HS-5 (cell line): ENCODE data around the gene PDYN.
A peak's percentile ranks its signal among the peaks of the same experiment; 100 is the strongest.
"Not testable (repeated sequence)": the region's sequence is repeated elsewhere in the genome, so short reads cannot be mapped to it uniquely, and the experiment has no call there.

Experiments used
- DNase-seq: peaks from one replicate; pipeline ENCODE4 v3.0.0-alpha.2; 2012; ENCODE audit warnings: low read depth

Gene PDYN

DNA sequence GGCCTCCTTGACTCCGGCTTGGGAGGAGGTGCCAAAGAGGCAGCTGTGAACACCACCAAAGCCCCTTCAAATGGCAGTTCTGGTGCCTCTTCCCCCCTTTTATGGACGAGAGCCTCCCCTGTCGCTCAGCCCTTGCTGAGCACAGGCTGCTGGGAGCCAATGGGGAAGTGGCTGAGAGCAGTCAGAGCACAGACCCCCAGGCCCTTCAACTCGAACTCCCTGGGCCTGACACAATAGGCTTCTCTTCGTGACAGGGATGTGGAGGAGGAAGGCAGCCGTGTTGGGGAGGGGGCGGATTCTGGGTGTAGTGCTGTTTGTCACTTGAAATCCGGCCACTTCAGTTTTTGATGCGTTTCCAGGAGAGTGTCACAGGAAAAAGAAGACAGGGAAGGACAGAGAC lies at the start of gene PDYN:
TSS of gene PDYN (minus strand) at position 73 of the 400 bp plus-strand sequence. CDS start 10,974 bp downstream, outside the sequence.
- DNase-seq, result no peak

DNA sequence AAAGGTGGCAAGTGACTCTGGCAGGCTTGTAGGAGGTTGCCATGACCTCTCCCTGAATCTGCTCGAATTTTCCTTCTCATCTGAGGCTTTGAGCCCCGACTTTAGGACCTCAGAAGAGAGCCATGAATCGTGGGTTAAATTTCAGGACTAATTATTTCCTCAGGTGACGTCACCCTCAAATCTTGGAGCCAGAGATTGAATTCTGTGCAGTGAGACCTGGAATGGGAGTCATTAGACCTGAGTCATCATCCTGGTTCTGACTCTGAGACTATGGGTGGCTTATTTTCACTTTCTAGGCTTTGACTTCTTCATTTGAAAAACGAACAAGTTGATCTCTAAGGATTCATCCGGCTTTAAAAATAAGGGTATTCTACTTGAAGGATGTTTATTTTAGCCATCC lies 48.5 kb upstream of the PDYN start:
- DNase-seq, result peak; percentile 58

DNA sequence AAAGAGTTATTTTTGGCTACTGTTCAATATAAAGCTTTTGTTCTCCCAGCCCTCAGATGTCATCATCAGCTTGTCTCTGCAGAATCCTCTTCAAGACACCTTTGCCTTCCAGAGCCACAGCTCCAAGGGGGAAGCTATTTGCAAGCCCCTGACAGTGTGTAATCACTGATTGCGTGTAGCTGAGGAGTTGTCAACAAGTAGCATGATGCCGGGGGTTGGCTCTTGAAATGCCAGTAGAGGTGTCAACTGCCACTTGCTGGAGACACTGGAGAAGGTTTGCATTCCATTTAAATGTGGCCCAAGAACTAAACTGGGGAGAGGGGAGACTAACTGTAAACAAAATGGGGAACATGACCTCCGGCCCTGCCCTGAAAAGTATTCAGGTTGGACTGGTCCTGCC lies 44.3 kb upstream of the PDYN start:
- DNase-seq, result no peak

DNA sequence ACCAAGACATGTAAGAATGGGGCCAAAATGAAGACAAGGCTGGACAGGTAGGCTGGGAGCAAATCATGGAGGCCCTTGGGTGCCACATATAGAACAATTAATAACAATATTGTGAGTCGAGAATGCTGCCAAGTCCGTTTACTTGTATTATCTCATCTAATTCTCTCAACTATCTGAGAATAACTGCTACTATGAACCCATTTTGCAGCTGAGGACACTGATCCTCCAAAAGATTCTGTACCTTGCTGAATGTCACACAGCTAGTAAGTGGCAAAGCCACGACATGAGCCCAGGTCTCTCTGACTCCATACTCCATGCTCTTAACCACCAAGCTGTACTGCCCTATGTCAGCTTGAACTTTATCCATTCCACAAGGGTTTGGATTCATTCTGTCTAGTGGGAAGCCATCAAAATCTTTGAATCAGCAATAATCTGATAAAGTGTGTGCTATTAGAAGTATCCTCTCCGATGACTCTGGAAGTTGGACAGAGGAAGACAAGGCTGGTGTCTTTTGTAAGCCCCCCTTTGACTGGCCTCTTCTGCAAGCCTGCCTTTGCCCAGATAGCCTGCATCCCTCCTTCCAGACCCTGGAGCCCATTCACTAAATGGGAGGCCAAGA lies 43.5 kb upstream of the PDYN start:
- DNase-seq, result no peak

DNA sequence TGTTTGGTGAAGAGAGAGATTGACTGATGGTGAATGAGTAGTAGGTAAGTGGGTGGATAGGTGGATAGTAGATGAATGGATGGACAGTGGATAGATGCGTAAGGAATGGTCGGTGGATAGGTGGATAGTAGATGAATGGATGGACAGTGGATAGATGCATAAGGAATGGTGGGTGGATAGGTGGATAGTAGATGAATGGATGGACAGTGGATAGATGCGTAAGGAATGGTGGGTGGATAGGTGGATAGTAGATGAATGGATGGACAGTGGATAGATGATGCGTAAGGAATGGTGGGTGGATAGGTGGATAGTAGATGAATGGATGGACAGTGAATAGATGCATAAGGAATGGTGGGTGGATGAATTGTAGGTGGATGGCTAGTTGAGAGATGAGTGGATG lies 42.5 kb upstream of the PDYN start:
- not testable (repeated sequence) for DNase-seq

DNA sequence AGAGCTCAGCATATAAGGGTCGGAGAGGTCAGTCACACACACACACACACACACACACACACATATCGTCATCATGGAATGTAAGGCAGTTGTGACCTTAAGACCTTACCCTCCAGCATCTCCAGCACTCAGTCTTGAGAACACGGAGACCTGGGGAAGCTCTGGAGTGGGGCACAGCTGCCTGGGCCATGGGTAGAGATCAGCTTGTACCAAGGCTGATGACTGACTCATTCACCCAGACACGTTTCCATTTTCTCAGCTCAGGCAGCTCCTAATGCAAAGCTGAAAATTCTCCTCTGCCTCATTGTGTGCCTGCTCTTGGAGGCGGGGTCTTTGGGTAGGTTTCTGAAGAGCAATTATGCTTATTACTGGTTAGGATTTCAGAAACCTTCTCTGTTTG lies 38.3 kb upstream of the PDYN start:
- DNase-seq, result no peak

DNA sequence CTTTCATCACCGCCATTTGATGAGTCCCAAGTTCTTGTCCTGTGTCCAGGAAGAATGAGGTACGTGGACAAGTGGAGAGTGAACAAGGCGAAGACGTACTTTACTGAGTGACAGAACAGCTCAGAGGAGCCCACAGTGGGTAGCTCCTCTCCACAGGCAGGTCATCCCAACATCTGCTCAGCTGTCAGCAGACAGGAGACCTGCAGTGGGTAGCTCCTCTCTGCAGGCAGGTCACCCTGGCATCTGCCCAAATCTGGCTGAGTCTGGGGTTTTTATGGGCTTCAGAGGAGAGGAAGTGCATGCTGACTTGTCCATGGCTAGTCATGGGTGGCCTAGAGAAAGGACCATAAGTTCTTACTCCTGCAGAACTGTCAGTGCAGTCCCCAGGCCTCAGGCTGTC lies 32.7 kb upstream of the PDYN start:
- no peak for DNase-seq

DNA sequence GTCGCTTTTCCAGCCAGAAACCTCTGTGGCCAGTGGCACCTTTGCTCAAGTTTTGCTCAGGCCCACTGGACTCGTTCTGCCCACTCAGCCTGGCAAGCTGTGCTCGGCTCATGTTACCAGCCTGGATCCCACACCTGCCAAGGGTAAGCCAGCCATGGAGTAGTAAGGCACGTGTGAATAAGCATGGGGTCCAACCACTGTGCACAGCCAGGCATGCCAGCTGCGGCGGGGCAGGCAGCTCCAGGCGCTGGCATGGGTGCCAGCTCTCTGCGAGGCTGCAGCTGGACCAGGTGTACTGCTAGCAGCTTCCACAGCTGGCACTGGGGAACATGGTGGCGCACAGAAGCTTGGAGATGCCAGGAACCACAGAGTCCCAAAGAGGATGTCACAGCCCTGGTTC lies 32.1 kb upstream of the PDYN start:
- DNase-seq, result no peak

DNA sequence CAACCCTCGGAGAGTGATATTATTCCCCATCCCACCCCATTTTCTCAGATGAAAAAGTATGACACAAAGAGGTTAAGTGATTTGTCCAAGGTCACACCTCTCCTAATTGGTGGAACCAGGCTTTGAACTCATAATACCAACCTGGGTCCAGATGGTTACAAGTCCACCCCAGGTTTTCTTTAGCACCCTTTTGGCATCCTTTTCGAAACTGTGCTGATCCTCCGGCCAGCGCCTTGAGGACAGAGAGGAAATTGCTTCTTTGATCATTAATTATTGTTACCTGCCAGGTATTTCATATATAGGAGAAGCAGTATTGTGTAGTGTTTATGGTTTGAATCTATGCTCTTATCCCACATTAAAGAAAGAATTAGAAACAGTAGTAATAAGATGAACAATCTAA lies 29.3 kb upstream of the PDYN start:
- DNase-seq, result no peak

DNA sequence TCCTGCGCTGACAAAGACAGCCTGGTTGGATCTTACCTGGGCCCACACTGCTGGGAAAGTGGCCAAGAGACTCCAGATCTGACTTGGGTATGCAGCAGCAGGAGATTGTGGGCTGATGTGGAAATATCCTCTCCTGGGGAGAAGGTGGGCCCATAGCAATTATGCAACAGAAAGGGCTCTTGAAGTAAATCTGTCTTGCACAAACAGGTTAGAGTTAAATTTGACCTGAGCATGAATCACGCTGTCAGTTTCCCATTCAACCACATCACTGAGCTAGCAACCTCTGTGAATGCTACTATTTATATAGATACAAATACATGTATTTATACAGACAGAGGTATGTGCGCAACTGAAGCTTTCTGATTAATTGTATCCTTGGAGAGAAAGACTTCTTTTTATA lies 28.3 kb upstream of the PDYN start:
- DNase-seq, result no peak

DNA sequence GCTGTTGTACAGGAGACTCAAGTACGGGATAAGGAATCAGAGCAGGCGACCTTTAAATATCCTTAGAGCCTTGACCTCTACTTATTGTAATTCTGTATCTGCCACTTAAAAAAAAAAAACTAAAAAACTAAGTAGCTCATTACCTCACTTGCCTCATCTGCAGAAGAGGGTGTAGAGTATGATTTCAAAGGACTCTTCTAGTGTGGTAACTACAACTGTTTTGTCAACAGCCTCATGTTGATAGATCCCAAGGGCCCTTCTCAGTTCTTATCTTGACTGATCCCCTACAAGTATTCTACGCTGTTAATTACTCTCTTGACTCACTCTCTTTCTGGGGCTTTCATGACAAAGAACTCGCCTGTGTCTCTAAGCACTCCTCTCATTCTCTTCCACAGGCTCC lies 16.7 kb upstream of the PDYN start:
- DNase-seq, result no peak

DNA sequence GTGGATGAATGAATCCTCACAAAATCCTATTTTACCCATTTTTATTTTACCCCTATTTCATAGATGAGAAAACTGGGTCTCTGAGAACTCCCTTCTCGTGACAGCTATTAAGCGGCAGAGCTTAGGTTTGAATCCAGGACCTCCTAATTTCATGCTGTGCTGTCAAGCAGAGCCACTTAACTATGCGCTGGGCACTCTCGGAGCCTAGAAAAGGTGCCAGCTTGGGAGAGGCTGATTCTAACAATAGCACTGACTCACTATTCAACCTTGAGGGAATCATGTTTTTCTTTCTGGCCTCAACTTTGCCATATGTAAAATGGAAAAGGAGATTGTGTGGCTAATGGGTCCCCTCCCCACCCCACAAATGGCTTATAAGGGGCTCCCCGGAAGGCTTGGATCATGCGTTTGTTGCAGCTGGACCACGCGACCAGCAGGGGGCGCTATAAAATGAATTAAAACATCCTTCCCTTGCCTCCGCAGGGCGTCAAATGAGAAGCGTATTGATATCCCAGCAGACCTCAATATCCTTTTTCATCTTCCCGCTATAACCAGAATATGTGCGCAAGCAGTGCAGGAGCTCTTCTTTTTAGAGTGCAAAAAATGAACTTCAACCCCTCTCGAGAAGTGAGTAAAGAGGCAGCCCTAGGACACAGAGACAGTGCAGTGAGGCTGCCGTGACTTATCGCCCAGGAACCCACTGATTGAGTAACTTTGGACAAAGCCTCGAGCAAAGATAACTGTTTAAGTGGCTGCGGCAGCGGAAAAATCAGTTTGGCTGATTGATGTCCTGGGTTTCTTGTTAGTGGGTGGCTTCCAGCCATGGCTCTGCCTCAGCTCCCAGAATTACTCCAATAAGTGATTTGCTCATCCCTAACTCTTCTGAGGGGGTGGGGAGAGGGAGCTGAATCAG lies 12.8 kb upstream of the PDYN start:
- no peak for DNase-seq

DNA sequence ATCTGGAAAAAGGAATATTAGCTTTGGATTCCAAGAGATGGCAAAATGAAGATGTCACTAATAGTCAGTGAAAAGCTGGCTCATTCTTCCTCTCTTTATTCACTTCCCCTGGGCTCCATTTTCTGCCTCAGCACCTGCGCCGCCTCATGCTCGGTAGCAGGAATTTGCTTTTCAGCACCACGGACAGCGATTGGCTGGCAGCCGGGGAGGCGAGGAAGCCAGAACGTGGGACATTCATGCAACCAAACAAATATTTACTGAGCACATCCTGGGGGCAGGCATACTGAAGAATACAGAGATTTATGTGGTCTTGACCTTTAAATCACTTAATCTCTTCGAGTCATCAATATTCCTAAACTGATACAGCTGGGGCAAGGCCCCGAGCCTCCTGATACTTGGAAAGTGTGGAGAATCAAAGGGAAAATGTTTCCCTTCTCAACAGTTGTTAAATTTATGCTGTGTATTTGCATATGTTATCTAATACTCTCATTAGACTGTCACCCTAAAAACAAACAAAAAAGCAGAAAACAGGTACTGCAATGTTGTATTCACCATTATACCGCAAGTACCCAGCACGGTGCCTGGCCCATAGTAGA lies 12.1 kb upstream of the PDYN start:
- no peak for DNase-seq

DNA sequence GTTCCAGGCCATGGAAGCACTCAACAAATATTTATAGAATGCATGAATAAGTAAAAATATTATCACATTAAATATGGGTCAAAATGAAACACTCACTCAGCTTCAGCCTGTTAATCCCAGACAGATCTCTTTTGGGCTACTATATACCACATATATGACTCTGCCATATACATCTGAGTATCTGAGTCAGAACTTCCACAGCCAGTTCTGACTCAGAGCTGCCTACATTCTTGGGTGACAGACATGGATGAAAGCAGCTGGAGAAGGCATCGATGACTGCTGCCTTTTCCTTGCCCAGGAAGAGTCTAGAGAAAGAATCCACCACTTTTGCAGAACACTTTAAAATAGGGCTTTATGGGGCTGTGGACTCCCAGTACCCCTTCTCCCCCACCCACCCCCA lies 11.5 kb upstream of the PDYN start:
- DNase-seq, result no peak

DNA sequence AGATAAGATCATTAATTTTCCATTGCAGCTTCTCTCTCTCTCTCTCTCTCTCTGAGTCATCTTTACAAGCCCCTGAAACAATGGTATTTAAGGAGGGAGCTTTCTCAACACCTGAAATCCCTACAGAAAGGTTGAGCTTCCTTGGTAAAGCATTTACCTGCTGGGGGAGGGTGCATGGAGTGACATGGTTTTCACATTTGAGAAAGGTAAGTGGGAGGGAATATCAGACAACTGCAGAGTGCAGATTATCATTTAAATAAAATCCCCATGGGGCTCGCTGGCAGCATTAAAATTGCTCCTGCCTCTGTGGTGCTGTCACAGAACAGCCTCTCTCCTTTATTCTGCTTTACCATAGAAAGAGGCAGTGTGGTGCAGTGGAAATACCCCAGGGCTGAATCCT lies 10.3 kb upstream of the PDYN start:
- DNase-seq, result no peak

DNA sequence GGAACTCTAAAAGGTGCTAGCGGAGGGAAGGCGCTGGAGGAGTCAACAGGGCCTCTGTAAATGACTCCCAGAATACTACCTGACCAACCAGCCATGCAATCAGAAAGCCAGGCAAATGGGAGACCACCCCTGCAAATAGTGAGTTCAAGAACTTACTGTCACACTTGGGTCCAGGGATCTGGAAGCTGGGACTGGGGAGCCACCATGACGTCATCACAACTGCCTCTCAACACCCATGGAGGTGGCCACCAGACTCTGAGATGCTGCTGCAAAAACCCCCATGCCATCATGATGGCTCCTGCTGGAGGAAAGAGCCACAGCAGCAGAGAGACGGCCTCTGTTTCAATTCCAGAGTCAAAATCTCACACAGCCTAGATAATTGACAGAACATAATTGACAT lies 8.5 kb upstream of the PDYN start:
- no peak for DNase-seq

DNA sequence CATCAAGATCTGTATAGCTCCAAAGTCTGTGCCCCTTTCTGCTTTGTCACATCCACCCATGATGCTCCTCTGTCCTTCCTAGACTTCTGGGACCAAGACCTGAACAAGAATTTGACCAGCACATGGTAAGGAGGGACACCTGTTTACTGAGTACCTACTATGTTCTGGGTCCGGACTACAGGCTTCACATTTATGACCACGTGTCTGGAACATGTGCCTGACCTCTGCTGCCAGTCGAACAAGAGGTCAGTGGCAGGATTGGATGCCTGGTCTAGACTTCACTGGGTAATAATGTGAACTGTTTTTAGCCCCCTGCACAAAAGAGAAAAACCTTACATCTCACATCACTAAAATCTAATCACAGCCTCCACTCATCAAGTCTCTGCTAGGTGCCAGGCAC lies 7.3 kb upstream of the PDYN start:
- no peak for DNase-seq

DNA sequence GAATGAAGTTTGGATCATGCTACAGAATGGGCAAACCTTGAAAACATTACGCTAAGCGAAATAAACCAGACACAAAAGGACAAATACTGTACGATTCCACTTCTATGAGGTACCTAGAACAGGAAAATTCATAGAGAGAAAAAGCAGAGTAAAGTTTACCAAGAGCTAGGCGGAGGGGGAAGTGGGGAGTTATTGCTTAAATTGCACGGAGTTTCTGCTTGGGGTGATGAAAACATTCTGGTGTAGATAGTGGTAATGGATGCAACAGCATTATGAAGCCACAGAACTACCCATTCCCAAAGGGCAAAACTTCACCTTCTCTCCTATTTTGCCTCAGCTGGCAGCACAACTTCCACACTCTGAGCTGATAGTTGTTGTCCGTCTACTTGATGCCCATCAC lies 6.4 kb upstream of the PDYN start:
- DNase-seq, result no peak

DNA sequence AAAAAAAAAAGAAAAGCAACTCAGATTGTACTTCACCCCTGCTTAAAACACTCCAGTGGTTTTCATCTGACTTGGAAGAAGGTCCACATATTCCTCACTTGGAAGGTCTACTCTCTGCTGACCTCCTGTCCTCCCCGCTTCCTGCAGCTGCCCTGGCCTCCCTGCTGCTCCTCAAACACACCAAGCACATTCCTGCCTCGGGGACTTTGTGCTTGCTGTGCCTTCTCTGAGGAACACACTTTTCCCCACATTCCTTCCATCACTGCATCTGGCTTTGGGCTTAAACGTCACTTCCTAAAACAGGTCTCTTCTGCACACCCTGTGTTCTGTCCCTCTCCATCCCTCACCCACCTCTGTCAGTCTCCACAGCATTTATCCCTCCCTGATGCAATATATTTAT lies 4.9 kb upstream of the PDYN start:
- DNase-seq, result no peak

DNA sequence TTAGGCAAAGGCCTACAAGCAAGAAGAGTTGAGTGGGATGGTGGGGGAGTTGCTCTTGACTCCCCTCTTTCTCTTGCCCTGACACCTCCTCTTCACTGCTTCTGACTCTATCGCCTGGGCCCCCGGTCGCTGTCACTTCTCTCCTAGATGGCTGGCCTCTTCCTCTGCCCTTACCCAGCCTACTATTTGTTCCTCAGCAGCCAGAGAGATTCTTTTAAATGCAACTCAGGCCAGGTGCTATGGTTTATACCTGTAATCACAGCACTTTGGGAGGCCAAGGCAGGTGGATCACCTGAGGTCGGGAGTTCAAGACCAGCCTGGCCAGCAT lies 4.3 kb upstream of the PDYN start:
- DNase-seq, result no peak

DNA sequence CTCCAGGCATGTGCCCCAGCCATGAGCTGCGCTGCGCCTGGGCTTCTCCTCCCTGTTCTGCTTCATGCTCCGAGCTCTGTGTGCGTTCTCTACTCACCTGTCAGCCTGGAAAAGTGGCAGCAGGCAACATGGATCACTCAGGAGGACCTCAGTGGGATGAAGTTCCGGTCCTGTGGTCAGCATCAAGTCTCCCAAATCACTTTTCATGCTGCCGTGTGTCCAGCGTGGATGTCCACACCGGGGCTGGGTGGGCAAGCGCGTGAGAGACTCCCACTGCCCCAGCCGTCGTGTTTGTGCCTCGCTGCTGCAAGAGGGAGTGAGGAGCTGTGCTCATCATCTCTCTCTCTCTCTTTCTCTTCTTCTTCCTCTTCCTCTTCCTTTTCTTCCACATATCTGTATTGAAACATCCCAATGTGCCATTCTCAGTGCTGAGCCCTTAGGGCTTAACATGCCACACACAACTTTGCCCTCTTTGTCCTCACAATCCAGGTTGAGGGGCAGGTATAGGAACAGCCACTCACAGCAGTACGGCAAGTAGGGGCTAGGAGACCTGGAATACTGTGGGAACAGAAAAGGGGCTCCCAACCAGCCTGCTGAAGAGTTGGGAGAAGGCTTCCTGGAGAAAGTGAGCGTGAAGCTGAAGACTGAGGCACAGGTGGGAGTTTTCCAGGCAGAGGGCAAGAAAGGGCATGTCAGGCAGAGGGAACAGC lies 3.8 kb upstream of the PDYN start:
- DNase-seq, result no peak

DNA sequence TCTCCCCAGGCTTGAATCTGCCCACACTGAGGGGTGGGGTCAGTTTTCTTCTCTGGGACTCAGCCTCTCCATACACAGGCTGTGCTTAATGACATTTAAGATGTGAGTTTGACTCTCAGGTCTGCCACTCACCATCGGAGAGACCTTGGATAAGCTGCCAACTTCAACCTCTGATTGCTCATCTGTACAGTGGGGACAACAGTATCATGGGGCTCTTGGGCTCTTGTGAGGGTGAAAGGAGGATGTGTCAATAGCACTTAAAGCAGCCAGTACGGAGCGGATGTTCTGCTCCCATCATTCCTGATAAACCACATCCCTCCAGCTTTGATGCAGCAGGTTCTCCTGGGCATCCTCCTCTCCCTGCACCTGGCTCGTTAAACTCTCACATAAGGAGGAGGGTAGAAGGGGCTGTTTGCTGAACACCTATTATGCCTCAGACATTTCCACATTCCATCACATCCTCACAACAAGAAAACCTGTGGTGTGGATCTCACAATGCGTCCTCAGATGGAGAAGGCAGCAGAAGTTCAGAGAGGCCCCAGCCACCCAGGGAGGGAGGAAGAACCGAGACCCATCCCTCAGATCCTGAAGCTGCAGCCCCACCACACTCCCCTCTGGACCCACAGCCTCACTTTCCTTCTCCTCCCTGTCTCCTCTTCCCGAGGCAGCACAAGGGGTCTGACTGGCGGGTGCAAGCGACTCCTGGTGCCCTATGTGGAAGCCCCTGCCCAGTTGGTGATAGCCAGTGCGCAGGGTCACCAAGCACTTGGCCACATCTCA lies 1.9 kb upstream of the PDYN start:
- no peak for DNase-seq
